Inferior parietal cortex (tissue), 1 donor: ENCODE data around the gene SPATA3.

Source experiments
- DNase-seq: peaks from one replicate; pipeline ENCODE4 v3.0.0-alpha.2; 2016; ENCODE audit errors: extremely low spot score

Gene SPATA3

GRCh38 chr2:231029563-231029962 lies 33.6 kb downstream of the SPATA3 start:
- DNase-seq = no peak

DNA sequence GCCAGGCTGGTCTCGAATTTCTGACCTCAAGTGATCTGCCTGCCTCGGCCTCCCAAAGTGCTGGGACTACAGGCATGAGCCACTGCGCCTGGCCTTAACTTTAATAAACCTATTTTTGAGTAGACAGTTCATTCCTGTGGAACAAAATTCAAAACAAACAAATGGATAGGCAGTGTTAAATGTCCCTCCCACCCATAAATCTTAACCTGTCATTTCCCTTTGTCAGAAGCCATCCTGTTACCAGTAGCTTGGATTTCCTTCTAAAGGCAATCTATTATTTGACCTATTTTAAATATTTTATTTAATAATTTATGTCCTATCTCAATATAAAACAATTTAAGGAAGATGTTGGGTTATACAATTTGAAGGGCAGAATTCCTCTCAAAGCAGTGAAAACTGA lies 34.8 kb downstream of the SPATA3 start:
- DNase-seq = no peak

DNA sequence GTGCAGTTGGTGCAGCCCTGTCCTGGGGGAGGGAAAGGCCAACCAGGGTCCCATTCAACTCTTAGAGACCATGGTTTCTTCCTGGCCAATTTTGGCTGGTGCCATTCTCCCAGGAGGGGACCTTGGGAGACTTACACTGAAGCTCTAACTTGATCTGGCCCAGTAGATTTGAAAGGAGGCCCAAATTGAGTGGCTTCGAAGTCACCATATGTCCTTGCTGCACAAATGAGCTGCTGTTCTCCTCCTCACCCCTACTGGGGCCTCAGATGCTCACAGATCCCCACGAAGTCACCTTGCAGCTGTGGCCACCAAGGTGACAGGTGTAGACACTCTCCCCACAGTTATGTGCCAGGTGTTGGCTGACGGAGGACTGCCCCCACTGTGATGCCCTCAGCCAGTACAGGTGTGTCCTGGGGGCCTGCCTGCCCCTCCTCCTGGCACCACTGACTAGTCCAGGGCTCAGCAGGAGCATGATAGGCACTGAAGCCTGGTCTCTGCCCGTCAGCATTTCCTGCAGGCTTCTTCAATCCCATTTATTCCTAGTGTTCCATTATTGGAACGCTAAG lies 36.7 kb downstream of the SPATA3 start:
- no peak for DNase-seq

DNA sequence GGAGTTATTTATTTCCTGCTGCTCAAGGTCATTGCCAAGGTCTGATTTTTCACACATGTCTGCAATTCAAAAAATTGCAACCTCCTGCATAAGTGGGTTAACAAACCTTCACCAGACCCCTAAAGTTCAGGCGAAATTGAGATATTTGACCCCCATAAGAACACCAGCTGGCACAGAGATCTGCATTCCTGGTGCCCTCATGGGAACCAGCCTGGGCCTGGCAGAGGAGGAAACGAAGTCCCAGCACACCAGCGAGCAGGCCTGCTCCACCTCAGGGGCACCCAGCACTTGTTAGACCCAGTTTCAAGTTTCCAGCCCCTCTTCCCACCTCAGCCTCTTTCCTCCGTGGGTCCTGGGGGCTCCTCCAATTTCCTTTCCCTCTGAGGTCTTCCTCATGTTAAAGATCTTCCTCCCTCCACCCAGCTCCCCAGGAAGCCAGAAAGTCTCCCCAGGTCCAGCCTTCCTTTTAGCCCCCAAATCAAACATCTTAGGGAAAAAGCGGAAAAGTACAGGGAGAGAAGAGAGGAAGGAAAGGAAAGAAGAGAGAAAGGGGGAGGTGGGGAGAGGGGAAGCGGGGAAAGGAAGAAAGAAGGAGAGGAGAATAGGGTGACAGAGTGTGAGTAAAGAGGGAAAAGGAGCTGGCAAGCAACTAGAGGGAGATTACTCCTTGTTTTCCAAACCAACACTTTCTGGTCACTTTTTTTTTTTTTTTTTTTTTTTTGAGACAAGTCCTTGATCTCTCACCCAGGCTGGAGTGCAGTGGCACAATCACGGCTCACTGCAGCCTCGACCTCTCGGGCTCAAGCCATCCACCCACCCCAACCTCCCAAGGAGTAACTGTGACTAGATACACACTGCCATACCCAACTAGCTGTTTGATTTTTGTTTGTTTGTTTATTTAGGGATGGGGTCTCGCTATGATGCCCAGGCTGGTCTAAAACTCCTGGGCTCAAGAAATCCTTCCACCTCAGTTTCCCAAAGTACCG lies 37.5 kb downstream of the SPATA3 start:
- DNase-seq = no peak

DNA sequence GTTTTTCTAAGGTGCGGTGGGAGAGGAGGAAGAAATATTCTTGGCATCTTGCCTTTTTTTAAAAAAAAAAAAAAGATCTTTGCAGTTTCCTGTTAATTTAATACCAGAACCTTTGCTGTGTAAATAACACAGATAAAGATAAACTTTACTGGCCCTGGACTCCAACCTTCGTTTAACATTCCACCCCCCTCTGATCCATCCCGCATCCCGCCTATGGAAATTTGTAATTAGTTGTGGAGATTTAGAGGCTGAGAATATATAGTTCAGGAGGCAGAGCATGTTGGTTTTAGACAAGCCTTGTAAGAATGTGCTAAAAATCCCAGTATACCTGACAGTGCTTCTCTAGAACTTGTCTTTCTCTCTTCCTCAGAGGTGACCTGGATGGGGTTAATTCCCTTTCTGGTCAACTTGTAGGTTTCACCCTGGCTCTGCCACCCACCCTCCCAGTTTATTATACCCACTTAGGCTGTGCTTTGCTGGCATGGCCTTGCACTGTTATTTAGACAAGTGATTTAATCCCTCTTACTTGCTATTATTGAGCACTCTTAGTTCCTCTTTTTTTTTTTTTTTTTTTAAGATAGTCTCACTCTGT lies 38.5 kb downstream of the SPATA3 start:
- DNase-seq = no peak

DNA sequence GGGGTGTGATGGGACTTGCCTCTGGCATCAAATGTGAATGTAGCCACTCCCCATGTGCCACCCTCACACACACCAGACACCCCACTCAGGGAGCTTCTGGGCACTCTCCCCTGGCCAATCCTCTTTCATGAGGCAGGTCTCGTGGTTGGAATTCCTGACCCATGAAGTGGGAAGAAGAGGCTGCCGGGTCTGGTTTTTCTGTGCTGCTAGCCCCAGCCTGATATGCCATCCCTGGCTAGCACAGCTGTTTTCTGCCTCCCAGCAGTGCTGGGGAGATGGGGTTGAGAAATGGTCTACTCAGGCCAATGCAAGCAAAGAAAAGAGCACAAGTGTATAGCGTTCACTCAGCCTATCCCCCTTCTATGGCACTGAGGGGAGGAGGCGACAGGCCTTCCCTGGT lies 40.2 kb downstream of the SPATA3 start:
- DNase-seq = no peak

- no peak for DNase-seq
These were observed 40.7 kb downstream of the SPATA3 start for GRCh38 chr2:231036578-231037106.

GRCh38 chr2:231037202-231037730 lies 41.3 kb downstream of the SPATA3 start, which contains the start of gene C2orf72:
Gene C2orf72 (plus strand): TSS chr2:231037523. CDS start chr2:231037566, 43 bp downstream.
- no peak for DNase-seq

- no peak for DNase-seq
These were observed 42.0 kb downstream of the SPATA3 start for GRCh38 chr2:231037731-231038482.

DNA sequence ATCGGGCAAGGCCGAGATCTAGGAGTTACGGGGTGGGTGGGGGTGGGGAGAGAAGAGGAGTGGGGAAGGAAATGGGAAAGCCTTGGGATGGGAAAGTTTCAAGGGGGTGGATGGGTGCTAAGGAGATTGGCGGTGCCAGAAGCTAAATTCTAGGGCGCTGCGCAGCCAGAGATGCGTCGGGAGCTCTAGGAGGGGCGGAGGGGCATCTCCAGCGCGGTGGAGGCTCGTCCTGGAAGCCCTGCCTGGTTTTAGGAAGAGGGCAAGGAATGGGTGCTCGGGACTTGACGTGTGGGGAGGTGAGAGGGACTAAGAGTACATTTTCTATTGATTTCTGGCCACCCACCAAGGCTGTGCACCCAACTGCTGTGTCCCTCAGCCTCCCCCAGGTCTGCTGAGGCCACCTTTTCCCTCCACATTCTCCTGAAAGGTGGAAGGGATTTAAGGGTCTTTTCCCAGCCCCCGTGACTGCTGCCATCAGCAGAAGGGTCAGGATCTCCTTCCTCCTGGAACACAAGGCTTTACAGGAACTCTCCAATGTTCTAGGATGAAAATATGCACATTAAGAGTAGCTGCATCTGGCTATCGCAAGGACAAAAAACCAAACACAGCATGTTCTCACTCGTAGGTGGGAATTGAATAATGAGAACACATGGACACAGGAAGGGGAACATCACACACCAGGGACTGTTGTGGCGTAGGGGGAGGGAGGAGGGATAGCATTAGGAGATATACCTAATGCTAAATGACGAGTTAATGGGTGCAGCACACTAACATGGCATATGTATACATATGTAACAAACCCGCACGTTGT lies 42.8 kb downstream of the SPATA3 start:
- DNase-seq = no peak

DNA sequence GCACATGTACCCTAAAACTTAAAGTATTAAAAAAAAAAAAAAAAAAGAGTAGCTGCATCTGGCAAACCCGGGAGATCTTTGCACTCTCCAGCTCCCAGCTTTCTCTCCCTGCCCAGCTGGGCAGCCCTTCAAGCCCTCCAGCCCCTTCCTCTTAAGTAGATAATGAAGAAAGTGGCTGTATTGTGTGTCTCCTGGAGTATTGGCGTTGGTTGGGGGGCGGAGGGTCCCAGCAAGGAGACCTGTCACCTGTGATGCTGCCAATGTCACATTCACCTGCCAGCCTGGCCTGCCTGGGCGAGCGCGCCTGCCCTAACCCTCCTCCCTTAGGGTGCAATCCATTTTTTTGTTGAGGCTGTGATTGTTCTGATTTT lies 43.4 kb downstream of the SPATA3 start:
- DNase-seq = no peak

GRCh38 chr2:231039821-231040364 lies 44.0 kb downstream of the SPATA3 start:
- no peak for DNase-seq

GRCh38 chr2:231041061-231041689 lies 45.3 kb downstream of the SPATA3 start:
- DNase-seq = no peak

- no peak for DNase-seq
These were observed 47.9 kb downstream of the SPATA3 start for GRCh38 chr2:231043796-231044195.

GRCh38 chr2:231046916-231047273 lies 51.0 kb downstream of the SPATA3 start:
- DNase-seq = no peak

- DNase-seq = peak; percentile 80
These were observed 51.5 kb downstream of the SPATA3 start for GRCh38 chr2:231047274-231047922.

DNA sequence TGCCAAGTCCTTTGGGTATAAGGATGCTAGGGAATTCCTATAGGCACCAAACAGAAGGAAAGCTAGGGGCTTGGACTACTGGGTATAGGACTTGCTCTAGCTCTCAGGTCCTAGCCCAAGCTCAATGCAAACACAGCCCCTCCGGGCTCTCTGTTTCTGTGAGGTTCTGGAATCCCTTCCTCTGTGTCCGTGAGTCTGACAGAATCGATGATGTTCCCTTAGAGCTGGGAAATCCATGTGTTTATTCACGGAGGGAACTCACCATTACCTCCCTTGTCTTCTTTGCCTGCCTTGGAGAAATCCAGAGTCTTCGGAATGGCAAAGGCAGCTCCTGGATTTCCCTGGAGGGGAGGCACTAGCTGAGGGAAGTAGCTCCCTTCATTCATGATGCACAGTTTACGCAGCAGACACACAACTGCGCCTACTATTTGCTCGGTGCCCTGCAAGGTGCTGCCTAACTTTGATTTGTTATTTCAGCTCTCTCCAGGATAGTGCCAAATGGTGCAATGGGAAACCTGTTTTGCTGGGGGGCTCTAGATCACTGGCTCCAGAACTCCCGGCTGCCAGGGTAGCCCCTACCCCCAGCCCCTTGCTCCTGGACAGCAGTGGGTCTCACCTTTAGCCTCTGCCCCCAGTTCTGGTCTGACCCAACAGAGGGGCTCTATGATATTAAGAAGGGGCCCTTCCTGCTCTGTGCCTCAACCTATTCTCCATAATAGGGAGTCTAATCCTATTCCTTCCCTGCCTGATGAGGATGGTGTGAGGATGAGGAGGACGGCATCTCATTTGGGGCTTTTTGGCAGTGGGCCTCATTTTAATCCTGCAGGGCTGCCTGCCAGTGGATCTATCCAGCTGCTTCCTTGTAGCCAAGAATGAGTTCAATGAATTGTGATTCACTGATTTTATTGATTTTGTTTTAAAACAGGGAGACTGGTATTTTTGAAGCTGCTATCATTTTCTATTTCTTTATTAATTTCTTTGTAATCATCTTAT lies 52.3 kb downstream of the SPATA3 start:
- DNase-seq = no peak
